Measurements from ENCODE around the gene ADIPOR2. TPM values are rescaled to one million over a fixed set of nuclear protein-coding genes. Genes with fewer than 3 reads are reported as not detected.

ADIPOR2 gene, protein sequence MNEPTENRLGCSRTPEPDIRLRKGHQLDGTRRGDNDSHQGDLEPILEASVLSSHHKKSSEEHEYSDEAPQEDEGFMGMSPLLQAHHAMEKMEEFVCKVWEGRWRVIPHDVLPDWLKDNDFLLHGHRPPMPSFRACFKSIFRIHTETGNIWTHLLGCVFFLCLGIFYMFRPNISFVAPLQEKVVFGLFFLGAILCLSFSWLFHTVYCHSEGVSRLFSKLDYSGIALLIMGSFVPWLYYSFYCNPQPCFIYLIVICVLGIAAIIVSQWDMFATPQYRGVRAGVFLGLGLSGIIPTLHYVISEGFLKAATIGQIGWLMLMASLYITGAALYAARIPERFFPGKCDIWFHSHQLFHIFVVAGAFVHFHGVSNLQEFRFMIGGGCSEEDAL
- 10 to 100 TPM; 21.7 to 35.0 (median 33.4) TPM for total RNA-seq
- 34.6 TPM for total RNA-seq (2013)
- 25.4 to 142 (median 60.7) reads per million in 29 experiments for total RNA-seq

DNA sequence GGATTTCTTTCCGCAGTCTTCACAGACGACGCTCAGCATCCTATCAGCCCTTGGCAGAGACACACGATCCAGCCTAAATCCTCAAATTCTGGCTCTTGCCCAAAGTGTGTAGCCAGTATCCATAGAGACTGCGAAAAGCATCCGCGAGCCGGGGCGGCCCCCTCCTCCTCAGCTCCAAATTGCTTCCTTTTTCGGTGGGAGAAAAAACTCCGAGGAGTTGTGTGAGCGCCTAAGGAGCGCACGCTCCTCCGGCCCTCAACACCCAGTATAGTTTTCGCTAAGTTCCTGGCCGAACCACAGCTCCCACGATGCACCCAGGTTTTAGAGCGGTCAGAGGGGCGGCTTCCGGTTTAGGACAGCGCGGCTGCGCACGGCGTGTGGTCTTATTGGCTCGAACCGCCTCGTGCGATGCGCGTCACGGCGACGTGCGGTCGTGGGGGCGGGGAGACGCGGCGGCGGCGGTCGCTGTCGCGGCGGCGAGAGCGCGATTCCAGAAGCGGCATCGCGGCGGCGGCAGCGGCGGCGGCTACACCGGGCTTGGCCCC lies at the start of gene ADIPOR2:
Gene ADIPOR2 (plus strand): TSS at position 493 of the 545 bp plus-strand sequence. CDS start 63,274 bp downstream, outside the sequence.
- Histone ChIP-seq H3K4me3 (ENCODE audit: control insufficient read depth in 1 of 2, extremely low read depth in 1 of 2, low read length in 1 of 2) (peak within 1 kb of the TSS; percentile 94 to 96), H3K36me3 (ENCODE audit: control insufficient read depth in 2 of 2, extremely low read depth in 1 of 2, insufficient read depth in 1 of 2, low read length in 1 of 2) (no peaks in the 10 kb centered on the region), H3K27me3 (replicated peaks in 1 of 2; ENCODE audit: control insufficient read depth in 2 of 2, extremely low read depth in 1 of 2, insufficient read depth in 2 of 2, low read length in 1 of 2) (no peaks in the 10 kb centered on the region), H3K4me1 (ENCODE audit: control insufficient read depth in 1 of 2, extremely low read depth in 1 of 2, insufficient read depth in 2 of 2, low read length in 2 of 2) (peaks cover 10 to 19% of the 10 kb centered on the region in 2 experiments), H3K9me3 (no peaks in the 10 kb centered on the region), H3K27ac (ENCODE audit: low read length) (peak within 1 kb of the TSS; percentile 91)
- ChIA-PET POLR2A (interaction anchor here in 1 of 2 donors (0.6 to 1.4 kb wide), 3 partner anchors 10 to 33 kb away, joined by 3 read pairs; no protein-coding TSS in a partner anchor), CTCF (interaction anchor here (0.6 to 1.9 kb wide), 7 partner anchors 23 to 101 kb away, joined by 3 to 7 read pairs (median 4); no protein-coding TSS in a partner anchor)
- H3K4me3 Mint-ChIP-seq, result peak within 1 kb of the TSS; percentile 92 to 94 (median 92)
- WGBS (ENCODE audit: insufficient coverage), result under 1% methylated on average over 46 of the region's 59 CpGs
- DNase-seq (peak; percentile 85 to 98 (median 93)), ATAC-seq (replicated peaks in 1 of 4) (peak; percentile 98)
- peak within 1 kb of the TSS; percentile 96 to 99 for H3K27ac Mint-ChIP-seq
- peaks cover 36 to 45% (median 42%) of the 10 kb centered on the region in 3 donors for H3K4me1 Mint-ChIP-seq
- H3K27me3 Mint-ChIP-seq, result no peaks in the 10 kb centered on the region
- no peaks in the 10 kb centered on the region for H3K9me3 Mint-ChIP-seq
- H3K36me3 Mint-ChIP-seq, result peaks cover 7% of the 10 kb centered on the region

DNA sequence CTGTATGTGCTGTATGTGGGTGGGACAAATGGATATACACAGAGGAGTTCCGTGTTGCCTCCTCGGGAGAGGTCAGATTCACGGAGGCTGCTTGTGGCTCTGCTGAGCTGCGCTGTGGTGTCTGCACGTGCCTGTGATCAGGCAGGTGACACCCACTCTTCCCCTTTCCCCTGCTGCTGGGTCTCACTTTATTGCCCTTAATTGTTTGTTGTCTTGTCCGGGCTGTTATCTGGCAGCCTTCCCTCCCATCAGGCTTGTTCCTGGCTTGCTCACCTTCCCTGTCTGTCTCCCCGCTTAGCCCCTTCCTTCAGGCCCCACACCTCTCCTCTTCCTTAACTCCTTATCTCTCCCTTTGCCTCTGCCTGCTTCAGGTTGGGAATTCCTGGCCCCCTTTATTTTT lies 48.4 kb upstream of the ADIPOR2 start:
- H3K4me1 ChIP-seq (ENCODE audit: control insufficient read depth in 1 of 2, extremely low read depth in 1 of 2, insufficient read depth in 2 of 2, low read length in 2 of 2), result peaks cover 0 to 4% of the 10 kb centered on the region in 2 experiments
- CTCF ChIA-PET, result no interaction called here
- no peak overlapping the region for H3K4me3 ChIP-seq (ENCODE audit: control insufficient read depth in 1 of 2, extremely low read depth in 1 of 2, low read length in 1 of 2)
- peaks cover 0 to 22% of the 10 kb centered on the region in 2 experiments for H3K27me3 ChIP-seq (replicated peaks in 1 of 2; ENCODE audit: control insufficient read depth in 2 of 2, extremely low read depth in 1 of 2, insufficient read depth in 2 of 2, low read length in 1 of 2)
- Mint-ChIP-seq H3K36me3 (no peaks in the 10 kb centered on the region), H3K9me3 (no peaks in the 10 kb centered on the region), H3K27me3 (peaks cover 2 to 11% of the 10 kb centered on the region in 2 donors), H3K4me1 (peaks cover 0 to 12% (median 8%) of the 10 kb centered on the region in 3 donors), H3K27ac (no peak overlapping the region), H3K4me3 (no peak overlapping the region)
- H3K9me3 ChIP-seq, result no peaks in the 10 kb centered on the region
- POLR2A ChIA-PET, result no interaction called here
- ATAC-seq (replicated peaks in 1 of 4) (no peak), DNase-seq (no peak)
- WGBS (ENCODE audit: insufficient coverage), result 79% methylated on average over 7 of the region's 7 CpGs
- H3K27ac ChIP-seq (ENCODE audit: low read length), result no peak overlapping the region
- no peaks in the 10 kb centered on the region for H3K36me3 ChIP-seq (ENCODE audit: control insufficient read depth in 2 of 2, extremely low read depth in 1 of 2, insufficient read depth in 1 of 2, low read length in 1 of 2)

DNA sequence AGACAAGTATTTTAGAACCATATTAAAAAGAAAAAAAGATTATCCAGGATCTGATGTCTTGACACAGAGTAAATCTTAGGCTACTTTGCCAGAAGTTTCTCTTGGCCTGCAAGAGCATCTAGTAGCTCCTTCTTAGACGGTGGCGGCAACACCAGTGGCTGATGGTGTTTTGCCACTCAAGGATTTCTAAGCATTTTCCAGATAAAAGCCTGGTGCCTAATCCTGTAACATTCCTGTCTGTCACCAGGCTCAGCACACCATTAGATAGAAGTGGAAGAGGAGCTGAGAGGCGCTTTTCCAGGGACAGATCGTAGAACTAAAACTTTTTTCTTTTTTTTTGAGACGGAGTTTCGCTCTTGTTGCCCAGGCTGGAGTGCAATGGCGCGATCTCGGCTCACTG lies 47.8 kb upstream of the ADIPOR2 start:
- Mint-ChIP-seq H3K36me3 (no peaks in the 10 kb centered on the region), H3K27ac (no peak overlapping the region), H3K9me3 (no peaks in the 10 kb centered on the region), H3K27me3 (peaks cover 3 to 11% of the 10 kb centered on the region in 2 donors), H3K4me1 (peaks cover 0 to 12% (median 8%) of the 10 kb centered on the region in 3 donors), H3K4me3 (no peak overlapping the region)
- Histone ChIP-seq H3K27ac (ENCODE audit: low read length) (no peak overlapping the region), H3K4me3 (ENCODE audit: control insufficient read depth in 1 of 2, extremely low read depth in 1 of 2, low read length in 1 of 2) (no peak overlapping the region), H3K9me3 (no peaks in the 10 kb centered on the region), H3K4me1 (ENCODE audit: control insufficient read depth in 1 of 2, extremely low read depth in 1 of 2, insufficient read depth in 2 of 2, low read length in 2 of 2) (peaks cover 0 to 4% of the 10 kb centered on the region in 2 experiments), H3K27me3 (replicated peaks in 1 of 2; ENCODE audit: control insufficient read depth in 2 of 2, extremely low read depth in 1 of 2, insufficient read depth in 2 of 2, low read length in 1 of 2) (peaks cover 0 to 21% of the 10 kb centered on the region in 2 experiments), H3K36me3 (ENCODE audit: control insufficient read depth in 2 of 2, extremely low read depth in 1 of 2, insufficient read depth in 1 of 2, low read length in 1 of 2) (no peaks in the 10 kb centered on the region)
- ATAC-seq (replicated peaks in 1 of 4), result no peak
- ChIA-PET POLR2A (interaction anchor here in 1 of 2 donors (0.6 kb wide), 1 partner anchor 303 kb away, joined by 3 read pairs; no protein-coding TSS in a partner anchor), CTCF (interaction anchor here (0.6 to 0.7 kb wide), 4 partner anchors 11 to 1052 kb away, joined by 3 to 6 read pairs (median 4); no protein-coding TSS in a partner anchor)
- 95% methylated on average over 6 of the region's 9 CpGs for WGBS (ENCODE audit: insufficient coverage)
- DNase-seq, result no peak

DNA sequence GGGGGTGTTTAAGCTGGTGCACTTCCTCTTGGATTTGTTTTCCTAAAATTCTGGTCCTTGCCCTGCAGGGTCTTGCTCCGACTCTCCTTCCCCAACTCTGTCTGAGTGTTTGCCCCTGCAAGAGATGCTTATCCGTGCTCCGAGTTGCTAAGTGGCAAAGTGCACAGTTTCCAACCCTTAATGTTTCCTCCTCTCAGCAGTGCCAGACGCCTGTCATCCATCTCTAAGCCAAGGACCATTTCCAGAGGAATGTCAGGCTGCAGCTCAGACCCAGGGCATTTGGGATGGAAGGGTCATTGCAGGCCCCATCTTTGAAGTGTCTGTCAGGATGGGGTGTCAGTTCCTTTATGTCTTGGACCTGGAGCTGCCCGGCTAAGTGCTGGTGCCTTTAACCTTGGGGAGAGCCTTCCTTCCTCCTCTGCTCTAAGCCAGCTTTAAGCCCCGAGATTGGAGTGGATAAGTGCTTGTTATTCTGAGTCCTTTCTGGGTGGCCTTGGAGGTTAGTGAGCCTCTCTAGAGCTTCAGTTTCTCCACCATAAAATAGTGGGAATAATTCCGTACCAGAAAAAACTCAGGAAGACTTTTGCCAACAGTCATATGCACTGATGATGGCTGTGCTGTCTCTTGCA lies 46.9 kb upstream of the ADIPOR2 start:
- WGBS (ENCODE audit: insufficient coverage), result 90% methylated on average over 3 of the region's 7 CpGs
- no peak for ATAC-seq (replicated peaks in 1 of 4)
- ChIA-PET CTCF (interaction anchor here in 1 of 2 donors (0.7 to 0.9 kb wide), 2 partner anchors 296 to 525 kb away, joined by 3 read pairs; no protein-coding TSS in a partner anchor), POLR2A (interaction anchor here in 1 of 2 donors (0.5 to 0.6 kb wide), 2 partner anchors 273 to 323 kb away, joined by 3 read pairs; no protein-coding TSS in a partner anchor)
- Mint-ChIP-seq H3K4me1 (peaks cover 0 to 12% (median 8%) of the 10 kb centered on the region in 3 donors), H3K27me3 (peaks cover 3 to 14% of the 10 kb centered on the region in 2 donors), H3K4me3 (no peak overlapping the region), H3K27ac (no peak overlapping the region), H3K9me3 (no peaks in the 10 kb centered on the region), H3K36me3 (no peaks in the 10 kb centered on the region)
- Histone ChIP-seq H3K9me3 (no peaks in the 10 kb centered on the region), H3K27ac (ENCODE audit: low read length) (no peak overlapping the region), H3K36me3 (ENCODE audit: control insufficient read depth in 2 of 2, extremely low read depth in 1 of 2, insufficient read depth in 1 of 2, low read length in 1 of 2) (no peaks in the 10 kb centered on the region), H3K4me3 (ENCODE audit: control insufficient read depth in 1 of 2, extremely low read depth in 1 of 2, low read length in 1 of 2) (no peak overlapping the region), H3K27me3 (replicated peaks in 1 of 2; ENCODE audit: control insufficient read depth in 2 of 2, extremely low read depth in 1 of 2, insufficient read depth in 2 of 2, low read length in 1 of 2) (peaks cover 0 to 21% of the 10 kb centered on the region in 2 experiments), H3K4me1 (ENCODE audit: control insufficient read depth in 1 of 2, extremely low read depth in 1 of 2, insufficient read depth in 2 of 2, low read length in 2 of 2) (peaks cover 0 to 4% of the 10 kb centered on the region in 2 experiments)
- no peak for DNase-seq

DNA sequence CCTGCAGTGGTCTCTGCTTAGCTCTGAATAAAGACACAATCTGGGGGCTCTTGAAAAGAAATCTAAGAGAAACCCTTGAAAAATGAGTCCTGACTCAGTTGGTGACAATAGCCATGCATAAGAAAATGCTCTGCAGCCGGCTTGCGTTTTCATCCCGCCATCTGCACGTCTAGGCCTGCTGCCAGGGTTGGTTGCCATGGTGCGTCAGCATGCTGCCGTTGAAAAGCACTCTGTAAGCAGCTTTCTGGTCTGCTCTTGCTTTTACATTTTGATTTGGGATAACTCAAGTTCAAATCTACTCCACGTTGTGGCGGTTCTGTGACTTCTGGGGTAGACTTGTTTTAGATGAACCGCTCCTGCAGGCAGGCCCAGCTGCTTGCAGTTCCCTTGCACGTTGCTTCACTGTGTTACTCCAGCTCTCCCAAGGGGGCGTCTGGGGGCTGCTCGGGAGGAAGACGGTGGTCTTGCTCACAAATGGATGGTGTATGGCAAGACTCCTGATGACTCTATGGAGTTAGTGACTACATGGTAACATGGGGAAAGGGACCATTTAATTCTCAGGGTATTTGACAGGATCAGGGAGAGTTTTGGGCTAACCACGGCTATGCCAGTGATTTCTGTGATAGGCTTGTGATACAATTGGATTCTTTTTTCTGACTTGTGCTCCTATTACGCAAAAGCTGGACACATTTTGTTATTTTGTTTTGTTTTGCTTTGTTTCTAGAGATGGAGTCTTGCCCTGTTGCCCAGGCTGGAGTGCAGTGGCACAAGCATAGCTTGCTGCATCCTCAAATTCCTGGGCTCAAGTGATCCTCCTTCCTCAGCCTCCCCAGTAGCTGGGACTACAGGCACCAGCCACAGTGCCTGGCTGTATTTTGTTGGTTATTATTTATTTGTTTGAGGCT lies 46.1 kb upstream of the ADIPOR2 start:
- H3K9me3 Mint-ChIP-seq, result no peaks in the 10 kb centered on the region
- H3K27ac Mint-ChIP-seq, result no peak overlapping the region
- ATAC-seq (replicated peaks in 1 of 4), result no peak
- no peak overlapping the region for H3K4me3 Mint-ChIP-seq
- no peaks in the 10 kb centered on the region for H3K9me3 ChIP-seq
- H3K27me3 Mint-ChIP-seq, result peaks cover 3 to 14% of the 10 kb centered on the region in 2 donors
- H3K4me3 ChIP-seq (ENCODE audit: control insufficient read depth in 1 of 2, extremely low read depth in 1 of 2, low read length in 1 of 2), result no peak overlapping the region
- H3K27me3 ChIP-seq (replicated peaks in 1 of 2; ENCODE audit: control insufficient read depth in 2 of 2, extremely low read depth in 1 of 2, insufficient read depth in 2 of 2, low read length in 1 of 2), result peaks cover 0 to 22% of the 10 kb centered on the region in 2 experiments
- CTCF ChIA-PET, result interaction anchor here in 1 of 2 donors (0.9 kb wide), 1 partner anchor 295 kb away, joined by 3 read pairs; no protein-coding TSS in a partner anchor
- POLR2A ChIA-PET, result interaction anchor here in 1 of 2 donors (0.6 to 0.8 kb wide), 2 partner anchors 309 to 1926 kb away, joined by 3 to 4 read pairs; no protein-coding TSS in a partner anchor
- DNase-seq, result no peak
- H3K27ac ChIP-seq (ENCODE audit: low read length), result no peak overlapping the region
- no peaks in the 10 kb centered on the region for H3K36me3 ChIP-seq (ENCODE audit: control insufficient read depth in 2 of 2, extremely low read depth in 1 of 2, insufficient read depth in 1 of 2, low read length in 1 of 2)
- peaks cover 0 to 12% (median 8%) of the 10 kb centered on the region in 3 donors for H3K4me1 Mint-ChIP-seq
- 85% methylated on average over 12 of the region's 15 CpGs for WGBS (ENCODE audit: insufficient coverage)
- peaks cover 0 to 4% of the 10 kb centered on the region in 2 experiments for H3K4me1 ChIP-seq (ENCODE audit: control insufficient read depth in 1 of 2, extremely low read depth in 1 of 2, insufficient read depth in 2 of 2, low read length in 2 of 2)
- no peaks in the 10 kb centered on the region for H3K36me3 Mint-ChIP-seq
